ENCODE data around the gene MFN1.

- TF ChIP-seq CTCF (IDR thresholded peaks at IDR 0.05; ENCODE audit: insufficient read depth, low read length) = no peak
- TF ChIP-seq POLR2AphosphoS5 (IDR thresholded peaks at IDR 0.05; ENCODE audit: low read depth) = no peak
- no peak for TF ChIP-seq REST (IDR thresholded peaks at IDR 0.05; ENCODE audit: insufficient replicate concordance, low read depth)
- TF ChIP-seq GABPA (IDR thresholded peaks at IDR 0.05; ENCODE audit: low read depth) = no peak
- TF ChIP-seq SPI1 (IDR thresholded peaks at IDR 0.05; ENCODE audit: borderline replicate concordance, low read depth) = no peak
Measured at GRCh38 chr3:179376474-179376873, 29.0 kb downstream of the MFN1 start.
